WTC11 (cell line): ENCODE measurements around the gene SLIT3.

ENCODE experiments used
- JUN ChIP-seq: sonication (generic); formaldehyde crosslinking; IDR thresholded peaks from 2 replicates; pipeline ENCODE4 v1.8.0; 2023; ENCODE audit warnings: mild to moderate bottlenecking, missing genetic modification reagents
- MAX ChIP-seq: sonication (generic); formaldehyde crosslinking; IDR thresholded peaks from 2 replicates; pipeline ENCODE4 v1.8.0; 2022; ENCODE audit warnings: mild to moderate bottlenecking, missing genetic modification reagents
- NR3C1 ChIP-seq: sonication (generic); formaldehyde crosslinking; conservative IDR thresholded peaks from 2 replicates; pipeline ENCODE4 v1.8.1; 2023; ENCODE audit warnings: low read depth, mild to moderate bottlenecking, missing genetic modification reagents
- SMAD4 ChIP-seq: sonication (generic); formaldehyde crosslinking; IDR thresholded peaks from 2 replicates; pipeline ENCODE4 v1.8.0; 2022; ENCODE audit warnings: mild to moderate bottlenecking, missing genetic modification reagents
- SP1 ChIP-seq: sonication (generic); formaldehyde crosslinking; conservative IDR thresholded peaks from 2 replicates; pipeline ENCODE4 v1.8.1; 2022; ENCODE audit warnings: missing genetic modification reagents
- ZNF263 ChIP-seq: sonication (generic); formaldehyde crosslinking; IDR thresholded peaks from 2 replicates; pipeline ENCODE4 v1.8.1; 2022; ENCODE audit warnings: low read depth, mild to moderate bottlenecking, moderate library complexity, missing genetic modification reagents

- no peak for TF ChIP-seq JUN (CRISPR knock-in tag)
- TF ChIP-seq MAX: no peak
- TF ChIP-seq SP1 (CRISPR knock-in tag): no peak
- no peak for TF ChIP-seq ZNF263 (CRISPR knock-in tag)
- no peak for TF ChIP-seq SMAD4 (CRISPR knock-in tag)
- no peak for TF ChIP-seq NR3C1 (CRISPR knock-in tag)
Observed at GRCh38 chr5:168727547-168727946, 573.4 kb downstream of the SLIT3 start.
